Testis (tissue), 2 donors: ENCODE data around the gene SBSN.

Source experiments
- POLR2A ChIP-seq: fragments of 450-650 bp; IDR thresholded peaks from one replicate; pipeline ENCODE4 v1.6.1; 2017; ENCODE audit warnings: antibody characterized with exemption, mild to moderate bottlenecking, moderate library complexity
- TF ChIP-seq, protein P1 (sequence below), 3 experiments: fragments of 450-650 bp in 2 of 3; fragments of 200-600 bp in 1 of 3; sonication (generic) in 1 of 3; IDR thresholded peaks; one replicate each; pipeline ENCODE4 v1.5.1; 2016 to 2019; ENCODE audit warnings: antibody characterized with exemption in 3 of 3, mild to moderate bottlenecking in 2 of 3, moderate library complexity in 1 of 3

DNA sequence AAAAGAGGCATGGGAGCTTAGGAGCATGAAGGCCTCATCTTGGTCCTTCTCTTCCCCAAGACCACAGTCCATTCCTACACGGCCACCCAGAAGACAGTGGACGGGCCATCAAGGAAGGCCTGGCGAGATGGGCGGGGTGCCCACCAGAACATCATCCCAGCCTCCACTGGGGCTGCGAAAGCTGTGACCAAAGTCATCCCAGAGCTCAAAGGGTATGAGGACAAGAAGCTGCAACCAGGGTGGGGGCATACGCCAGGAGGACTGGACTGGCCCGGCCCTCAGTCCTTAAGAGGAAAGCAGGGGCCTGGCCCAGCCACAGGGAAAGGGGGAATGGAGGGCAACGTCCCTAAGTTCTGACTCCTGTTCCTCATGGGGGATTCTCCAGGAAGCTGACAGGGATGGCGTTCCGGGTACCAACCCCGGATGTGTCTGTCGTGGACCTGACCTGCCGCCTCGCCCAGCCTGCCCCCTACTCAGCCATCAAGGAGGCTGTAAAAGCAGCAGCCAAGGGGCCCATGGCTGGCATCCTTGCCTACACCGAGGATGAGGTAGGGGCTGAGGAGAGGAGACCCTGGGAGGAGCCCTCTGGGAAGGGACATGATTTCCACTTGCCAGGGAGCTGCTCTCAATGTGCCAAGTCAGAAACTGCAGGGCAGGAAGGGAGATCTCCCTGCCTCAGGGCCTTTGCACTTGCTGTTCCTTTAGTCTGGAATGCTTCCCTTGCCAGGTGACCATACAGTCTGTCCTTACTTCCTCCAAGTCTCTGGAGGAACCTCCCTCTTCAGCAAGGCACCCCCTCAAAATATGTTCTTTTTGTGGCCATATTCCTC lies 15.4 kb upstream of the SBSN start:
- TF ChIP-seq, protein P1, sequence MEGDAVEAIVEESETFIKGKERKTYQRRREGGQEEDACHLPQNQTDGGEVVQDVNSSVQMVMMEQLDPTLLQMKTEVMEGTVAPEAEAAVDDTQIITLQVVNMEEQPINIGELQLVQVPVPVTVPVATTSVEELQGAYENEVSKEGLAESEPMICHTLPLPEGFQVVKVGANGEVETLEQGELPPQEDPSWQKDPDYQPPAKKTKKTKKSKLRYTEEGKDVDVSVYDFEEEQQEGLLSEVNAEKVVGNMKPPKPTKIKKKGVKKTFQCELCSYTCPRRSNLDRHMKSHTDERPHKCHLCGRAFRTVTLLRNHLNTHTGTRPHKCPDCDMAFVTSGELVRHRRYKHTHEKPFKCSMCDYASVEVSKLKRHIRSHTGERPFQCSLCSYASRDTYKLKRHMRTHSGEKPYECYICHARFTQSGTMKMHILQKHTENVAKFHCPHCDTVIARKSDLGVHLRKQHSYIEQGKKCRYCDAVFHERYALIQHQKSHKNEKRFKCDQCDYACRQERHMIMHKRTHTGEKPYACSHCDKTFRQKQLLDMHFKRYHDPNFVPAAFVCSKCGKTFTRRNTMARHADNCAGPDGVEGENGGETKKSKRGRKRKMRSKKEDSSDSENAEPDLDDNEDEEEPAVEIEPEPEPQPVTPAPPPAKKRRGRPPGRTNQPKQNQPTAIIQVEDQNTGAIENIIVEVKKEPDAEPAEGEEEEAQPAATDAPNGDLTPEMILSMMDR (IDR thresholded peaks at IDR 0.05): no peak
- TF ChIP-seq POLR2A: no peak
